RWPE2 (cell line): ENCODE measurements around the gene ZNF157.

Experiments
- ATAC-seq: fragments of 200-7000 bp; cut with Tn5 transposase; 3 replicates; pipeline ENCODE4 v1.9.1; 2021; ENCODE audit warnings: low read depth
- DNase-seq: peaks from one replicate; pipeline ENCODE4 v3.0.0-alpha.2; 2020; ENCODE audit warnings: low spot score
- H3K27ac ChIP-seq: fragments of 450-650 bp; 2 replicates; pipeline ENCODE4 v1.5.1; 2017; ENCODE audit warnings: mild to moderate bottlenecking; ENCODE audit not compliant: poor library complexity, severe bottlenecking
- H3K27me3 ChIP-seq: fragments of 250-450 bp; sonication (Bioruptor Pico); 2 replicates; pipeline ENCODE4 v1.5.1; 2021; ENCODE audit warnings: mild to moderate bottlenecking, moderate library complexity; ENCODE audit not compliant: insufficient read depth, poor library complexity, severe bottlenecking
- H3K36me3 ChIP-seq: fragments of 250-450 bp; sonication (Bioruptor Pico); 2 replicates; pipeline ENCODE4 v1.5.1; 2020; ENCODE audit warnings: low read depth, mild to moderate bottlenecking, moderate library complexity
- H3K4me1 ChIP-seq: fragments of 250-450 bp; sonication (Bioruptor Pico); 2 replicates; pipeline ENCODE4 v1.5.1; 2021; ENCODE audit warnings: mild to moderate bottlenecking, moderate library complexity; ENCODE audit not compliant: insufficient read depth, poor library complexity, severe bottlenecking
- H3K4me3 ChIP-seq: fragments of 250-450 bp; sonication (Bioruptor Pico); 2 replicates; pipeline ENCODE4 v1.5.1; 2021; ENCODE audit warnings: mild to moderate bottlenecking, moderate library complexity; ENCODE audit not compliant: severe bottlenecking
- H3K9me3 ChIP-seq: fragments of 250-450 bp; sonication (Bioruptor Pico); 2 replicates; pipeline ENCODE4 v1.5.1; 2021; ENCODE audit warnings: mild to moderate bottlenecking, moderate library complexity; ENCODE audit not compliant: severe bottlenecking
- TF ChIP-seq, protein P1 (sequence below): fragments of 450-650 bp; IDR thresholded peaks from one replicate; pipeline ENCODE4 v1.5.1; 2017; ENCODE audit warnings: mild to moderate bottlenecking, moderate library complexity; ENCODE audit not compliant: poor library complexity, severe bottlenecking

ZNF157 gene

DNA sequence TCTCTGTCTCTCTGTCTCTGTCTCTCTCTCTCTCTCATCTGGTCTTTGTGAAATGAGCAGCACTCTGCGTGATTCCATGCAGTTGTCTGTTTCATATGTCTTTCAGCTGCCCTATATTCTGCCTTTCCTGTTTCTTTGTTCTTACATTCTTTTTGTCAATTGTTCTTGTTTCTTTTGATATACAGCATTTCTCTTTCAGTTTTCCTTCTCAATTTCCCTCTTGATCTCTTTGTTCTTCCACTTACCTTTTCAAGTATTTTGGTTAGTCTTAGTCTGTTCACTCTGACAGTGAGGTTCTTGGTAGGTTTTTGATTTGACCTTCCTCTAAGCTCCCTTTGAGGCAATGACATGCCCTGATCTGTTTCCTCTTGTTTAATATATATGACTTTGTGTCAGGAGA, 20.4 kb downstream of the ZNF157 start:
- Histone ChIP-seq H3K4me1 (no peaks in the 10 kb centered on the region), H3K27ac (no peak overlapping the region), H3K27me3 (no peaks in the 10 kb centered on the region), H3K9me3 (no peaks in the 10 kb centered on the region), H3K4me3 (no peak overlapping the region), H3K36me3 (no peaks in the 10 kb centered on the region)
- TF ChIP-seq, protein P1, sequence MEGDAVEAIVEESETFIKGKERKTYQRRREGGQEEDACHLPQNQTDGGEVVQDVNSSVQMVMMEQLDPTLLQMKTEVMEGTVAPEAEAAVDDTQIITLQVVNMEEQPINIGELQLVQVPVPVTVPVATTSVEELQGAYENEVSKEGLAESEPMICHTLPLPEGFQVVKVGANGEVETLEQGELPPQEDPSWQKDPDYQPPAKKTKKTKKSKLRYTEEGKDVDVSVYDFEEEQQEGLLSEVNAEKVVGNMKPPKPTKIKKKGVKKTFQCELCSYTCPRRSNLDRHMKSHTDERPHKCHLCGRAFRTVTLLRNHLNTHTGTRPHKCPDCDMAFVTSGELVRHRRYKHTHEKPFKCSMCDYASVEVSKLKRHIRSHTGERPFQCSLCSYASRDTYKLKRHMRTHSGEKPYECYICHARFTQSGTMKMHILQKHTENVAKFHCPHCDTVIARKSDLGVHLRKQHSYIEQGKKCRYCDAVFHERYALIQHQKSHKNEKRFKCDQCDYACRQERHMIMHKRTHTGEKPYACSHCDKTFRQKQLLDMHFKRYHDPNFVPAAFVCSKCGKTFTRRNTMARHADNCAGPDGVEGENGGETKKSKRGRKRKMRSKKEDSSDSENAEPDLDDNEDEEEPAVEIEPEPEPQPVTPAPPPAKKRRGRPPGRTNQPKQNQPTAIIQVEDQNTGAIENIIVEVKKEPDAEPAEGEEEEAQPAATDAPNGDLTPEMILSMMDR = no peak
- ATAC-seq (no peak), DNase-seq (no peak)

DNA sequence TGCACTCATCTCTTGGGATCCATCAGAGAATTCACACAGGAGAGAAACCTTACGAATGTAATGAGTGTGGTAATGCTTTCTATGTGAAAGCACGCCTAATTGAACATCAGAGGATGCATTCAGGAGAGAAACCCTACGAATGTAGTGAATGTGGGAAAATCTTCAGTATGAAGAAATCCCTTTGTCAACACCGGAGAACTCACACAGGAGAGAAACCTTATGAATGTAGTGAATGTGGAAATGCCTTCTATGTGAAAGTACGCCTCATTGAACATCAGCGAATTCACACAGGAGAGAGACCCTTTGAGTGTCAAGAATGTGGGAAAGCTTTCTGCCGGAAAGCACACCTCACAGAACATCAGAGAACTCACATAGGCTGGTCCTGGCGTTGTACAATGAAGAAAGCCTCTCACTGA, 42.8 kb downstream of the ZNF157 start:
- Histone ChIP-seq H3K4me3 (no peak overlapping the region), H3K27me3 (no peaks in the 10 kb centered on the region), H3K36me3 (no peaks in the 10 kb centered on the region), H3K4me1 (no peaks in the 10 kb centered on the region), H3K27ac (no peak overlapping the region), H3K9me3 (no peaks in the 10 kb centered on the region)
- TF ChIP-seq, protein P1 = no peak
- no peak for ATAC-seq
- no peak for DNase-seq

DNA sequence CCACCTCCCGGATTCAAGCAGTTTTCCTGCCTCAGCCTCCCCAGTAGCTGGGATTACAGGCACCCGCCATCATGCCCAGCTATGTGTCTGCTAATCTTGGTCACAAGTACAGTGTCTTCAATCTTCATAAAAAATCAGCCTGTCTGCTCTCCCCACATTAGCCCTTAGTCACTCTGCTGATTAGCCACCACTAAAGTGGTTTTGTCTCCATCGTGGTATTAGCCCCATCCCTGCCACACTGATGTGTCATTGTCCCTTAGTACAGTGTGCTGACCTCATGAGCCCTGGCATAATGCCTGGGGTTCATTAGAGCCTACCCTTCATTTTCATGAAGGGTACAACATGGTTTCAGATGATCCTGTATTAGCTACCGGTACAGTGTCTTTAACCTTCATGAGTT, 49.9 kb downstream of the ZNF157 start:
- no peaks in the 10 kb centered on the region for H3K9me3 ChIP-seq
- H3K27ac ChIP-seq = no peak overlapping the region
- TF ChIP-seq, protein P1 = no peak
- DNase-seq (no peak), ATAC-seq (no peak)
- H3K36me3 ChIP-seq = no peaks in the 10 kb centered on the region
- H3K4me1 ChIP-seq = no peaks in the 10 kb centered on the region
- H3K4me3 ChIP-seq = no peak overlapping the region
- no peaks in the 10 kb centered on the region for H3K27me3 ChIP-seq

DNA sequence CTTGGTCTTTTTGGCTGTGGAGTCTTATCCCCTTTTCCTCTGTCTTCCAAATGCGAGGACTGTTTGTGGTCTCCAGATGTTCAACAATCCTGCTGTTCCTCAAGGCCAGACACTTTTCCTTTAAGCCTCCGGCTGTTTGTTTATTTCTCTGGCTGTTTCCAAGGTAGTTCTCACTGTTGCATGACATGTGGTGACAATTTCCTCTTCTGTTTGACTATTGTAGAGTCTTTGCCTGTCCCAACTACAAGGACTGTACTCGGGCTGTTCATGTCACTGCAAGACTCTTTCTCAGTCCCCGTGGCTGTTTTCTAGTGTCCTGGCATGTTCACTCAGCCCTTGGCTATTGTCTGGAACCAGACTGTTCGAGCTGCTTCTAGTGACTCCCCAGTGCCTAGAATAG, 50.6 kb downstream of the ZNF157 start:
- H3K27me3 ChIP-seq = no peaks in the 10 kb centered on the region
- H3K4me1 ChIP-seq = no peaks in the 10 kb centered on the region
- no peak overlapping the region for H3K27ac ChIP-seq
- no peaks in the 10 kb centered on the region for H3K9me3 ChIP-seq
- H3K36me3 ChIP-seq = no peaks in the 10 kb centered on the region
- ATAC-seq = no peak
- DNase-seq = no peak
- no peak overlapping the region for H3K4me3 ChIP-seq
- TF ChIP-seq, protein P1 = no peak

DNA sequence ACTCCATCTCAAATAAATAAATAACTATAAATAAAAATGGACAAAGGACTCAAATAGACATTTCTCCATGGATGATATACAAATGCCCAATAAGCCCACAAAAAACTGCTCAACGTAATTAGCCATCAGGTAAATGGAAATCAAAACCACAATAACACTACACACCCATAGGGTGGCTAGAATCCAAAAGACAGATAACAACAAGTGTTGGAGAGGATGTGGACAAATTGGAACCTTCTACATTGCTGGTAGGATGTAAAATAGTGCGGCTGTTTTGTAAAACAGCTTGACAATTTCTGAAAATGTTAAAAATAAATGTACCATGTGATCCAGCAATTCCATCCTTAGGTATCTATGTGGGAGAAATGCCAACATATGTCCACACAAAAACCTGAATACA, 52.1 kb downstream of the ZNF157 start:
- no peaks in the 10 kb centered on the region for H3K27me3 ChIP-seq
- H3K9me3 ChIP-seq = no peaks in the 10 kb centered on the region
- H3K36me3 ChIP-seq = no peaks in the 10 kb centered on the region
- no peaks in the 10 kb centered on the region for H3K4me1 ChIP-seq
- no peak for DNase-seq
- TF ChIP-seq, protein P1 = no peak
- no peak for ATAC-seq
- no peak overlapping the region for H3K27ac ChIP-seq
- no peak overlapping the region for H3K4me3 ChIP-seq
